Nephron (organoid): Measurements from ENCODE around the gene TRAPPC10.

Source experiments
- H3K27ac Mint-ChIP-seq, 3 experiments: 2 replicates each; pipeline ENCODE4 v1.8.0; 2020; ENCODE audit warnings: mixed read lengths in 3 of 3, mild to moderate bottlenecking in 2 of 3, moderate library complexity in 1 of 3
- H3K27me3 Mint-ChIP-seq: 2 replicates; pipeline ENCODE4 v1.8.0; 2021; ENCODE audit warnings: low read depth, mild to moderate bottlenecking, moderate library complexity, mixed read lengths
- H3K36me3 Mint-ChIP-seq: 2 replicates; pipeline ENCODE4 v1.8.0; 2020; ENCODE audit warnings: low read depth, mixed read lengths
- H3K4me1 Mint-ChIP-seq: 2 replicates; pipeline ENCODE4 v1.8.0; 2020; ENCODE audit warnings: mixed read lengths
- H3K4me3 Mint-ChIP-seq, 3 experiments: 2 replicates each; pipeline ENCODE4 v1.8.0; 2020; ENCODE audit warnings: mild to moderate bottlenecking in 3 of 3, mixed read lengths in 3 of 3, moderate library complexity in 2 of 3
- H3K9me3 Mint-ChIP-seq: 2 replicates; pipeline ENCODE4 v1.8.0; 2020; ENCODE audit warnings: mixed read lengths
- TF ChIP-seq, protein P1 (sequence below), 3 experiments: fragments of 200-600 bp; sonication (generic); IDR thresholded peaks; one replicate each; pipeline ENCODE4 v1.5.0; 2021; ENCODE audit warnings: antibody characterized with exemption in 3 of 3; ENCODE audit not compliant: unreplicated experiment in 3 of 3

The TRAPPC10 gene

DNA sequence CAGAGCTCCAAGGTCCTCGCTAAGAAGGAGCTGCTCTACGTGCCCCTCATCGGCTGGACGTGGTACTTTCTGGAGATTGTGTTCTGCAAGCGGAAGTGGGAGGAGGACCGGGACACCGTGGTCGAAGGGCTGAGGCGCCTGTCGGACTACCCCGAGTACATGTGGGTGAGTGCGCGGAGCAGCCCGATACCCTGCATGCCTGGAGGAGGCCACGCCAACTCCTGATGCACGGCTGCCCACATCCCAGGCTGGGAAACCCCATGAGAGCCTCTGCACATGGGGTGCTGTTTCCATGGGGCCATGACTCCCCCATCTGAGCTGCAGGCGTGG is 43.0 kb upstream of the TRAPPC10 start:
- Mint-ChIP-seq H3K27ac (no peak overlapping the region), H3K9me3 (no peaks in the 10 kb centered on the region), H3K4me3 (no peak overlapping the region), H3K27me3 (no peaks in the 10 kb centered on the region), H3K4me1 (peaks cover 24% of the 10 kb centered on the region), H3K36me3 (peaks cover 27% of the 10 kb centered on the region)
- TF ChIP-seq, protein P1, sequence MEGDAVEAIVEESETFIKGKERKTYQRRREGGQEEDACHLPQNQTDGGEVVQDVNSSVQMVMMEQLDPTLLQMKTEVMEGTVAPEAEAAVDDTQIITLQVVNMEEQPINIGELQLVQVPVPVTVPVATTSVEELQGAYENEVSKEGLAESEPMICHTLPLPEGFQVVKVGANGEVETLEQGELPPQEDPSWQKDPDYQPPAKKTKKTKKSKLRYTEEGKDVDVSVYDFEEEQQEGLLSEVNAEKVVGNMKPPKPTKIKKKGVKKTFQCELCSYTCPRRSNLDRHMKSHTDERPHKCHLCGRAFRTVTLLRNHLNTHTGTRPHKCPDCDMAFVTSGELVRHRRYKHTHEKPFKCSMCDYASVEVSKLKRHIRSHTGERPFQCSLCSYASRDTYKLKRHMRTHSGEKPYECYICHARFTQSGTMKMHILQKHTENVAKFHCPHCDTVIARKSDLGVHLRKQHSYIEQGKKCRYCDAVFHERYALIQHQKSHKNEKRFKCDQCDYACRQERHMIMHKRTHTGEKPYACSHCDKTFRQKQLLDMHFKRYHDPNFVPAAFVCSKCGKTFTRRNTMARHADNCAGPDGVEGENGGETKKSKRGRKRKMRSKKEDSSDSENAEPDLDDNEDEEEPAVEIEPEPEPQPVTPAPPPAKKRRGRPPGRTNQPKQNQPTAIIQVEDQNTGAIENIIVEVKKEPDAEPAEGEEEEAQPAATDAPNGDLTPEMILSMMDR (IDR thresholded peaks at IDR 0.05; ENCODE audit: unreplicated experiment in 3 of 3), result no peak

- Mint-ChIP-seq H3K27ac (no peak overlapping the region), H3K9me3 (no peaks in the 10 kb centered on the region), H3K27me3 (no peaks in the 10 kb centered on the region), H3K4me3 (no peak overlapping the region), H3K36me3 (peaks cover 23% of the 10 kb centered on the region), H3K4me1 (peaks cover 30% of the 10 kb centered on the region)
- TF ChIP-seq, protein P1 (IDR thresholded peaks at IDR 0.05; ENCODE audit: unreplicated experiment in 3 of 3), result no peak
Observed at GRCh38 chr21:43970551-43970950, 41.6 kb upstream of the TRAPPC10 start.

GRCh38 chr21:43971201-43971991 is 40.7 kb upstream of the TRAPPC10 start:
- H3K4me1 Mint-ChIP-seq, result peaks cover 30% of the 10 kb centered on the region
- TF ChIP-seq, protein P1 (IDR thresholded peaks at IDR 0.05; ENCODE audit: unreplicated experiment in 3 of 3), result no peak
- peak overlapping the region in 1 of 3 experiments; percentile 10 for H3K4me3 Mint-ChIP-seq
- peak overlapping the region in 1 of 3 experiments; percentile 54 for H3K27ac Mint-ChIP-seq
- H3K36me3 Mint-ChIP-seq, result peaks cover 23% of the 10 kb centered on the region
- H3K9me3 Mint-ChIP-seq, result no peaks in the 10 kb centered on the region
- H3K27me3 Mint-ChIP-seq, result no peaks in the 10 kb centered on the region

- Mint-ChIP-seq H3K36me3 (peaks cover 23% of the 10 kb centered on the region), H3K27me3 (no peaks in the 10 kb centered on the region), H3K9me3 (no peaks in the 10 kb centered on the region), H3K4me3 (no peak overlapping the region), H3K4me1 (peaks cover 30% of the 10 kb centered on the region), H3K27ac (no peak overlapping the region)
- TF ChIP-seq, protein P1 (IDR thresholded peaks at IDR 0.05; ENCODE audit: unreplicated experiment in 3 of 3), result no peak
Observed at GRCh38 chr21:43971992-43972255, 40.2 kb upstream of the TRAPPC10 start.

GRCh38 chr21:43972850-43973633 is 39.1 kb upstream of the TRAPPC10 start:
- Mint-ChIP-seq H3K9me3 (no peaks in the 10 kb centered on the region), H3K36me3 (peaks cover 18% of the 10 kb centered on the region), H3K27me3 (no peaks in the 10 kb centered on the region), H3K27ac (peak overlapping the region in 2 of 3 experiments; percentile 48 to 67), H3K4me1 (peaks cover 25% of the 10 kb centered on the region), H3K4me3 (no peak overlapping the region)
- TF ChIP-seq, protein P1 (IDR thresholded peaks at IDR 0.05; ENCODE audit: unreplicated experiment in 3 of 3), result no peak

DNA sequence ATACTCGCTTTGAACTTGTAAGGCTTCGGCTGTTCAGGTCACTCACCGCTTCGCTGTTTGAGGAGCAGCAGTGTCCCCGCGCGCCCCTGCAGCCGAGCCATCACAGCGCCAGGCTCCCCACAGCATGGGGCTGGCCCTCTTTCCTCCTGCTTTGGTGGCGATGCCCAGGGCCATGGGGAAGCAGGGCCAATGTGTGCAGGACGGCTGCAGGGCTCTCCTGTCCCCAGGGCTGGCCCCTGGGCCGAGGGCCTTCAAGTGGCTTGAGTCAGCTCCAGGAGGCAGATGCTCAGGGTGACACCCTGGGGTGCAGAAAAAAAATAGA is 38.5 kb upstream of the TRAPPC10 start:
- H3K36me3 Mint-ChIP-seq, result peaks cover 18% of the 10 kb centered on the region
- no peaks in the 10 kb centered on the region for H3K27me3 Mint-ChIP-seq
- no peak overlapping the region for H3K4me3 Mint-ChIP-seq
- peaks cover 25% of the 10 kb centered on the region for H3K4me1 Mint-ChIP-seq
- H3K27ac Mint-ChIP-seq, result no peak overlapping the region
- TF ChIP-seq, protein P1 (IDR thresholded peaks at IDR 0.05; ENCODE audit: unreplicated experiment in 3 of 3), result no peak
- H3K9me3 Mint-ChIP-seq, result no peaks in the 10 kb centered on the region
